GM20431 (cell line): ENCODE results near the gene NCKAP1.

ENCODE experiments used
- in situ Hi-C: fragments of 300-500 bp; cut with MseI, MboI; formaldehyde crosslinking; loops from one replicate; pipeline ENCODE4 v1.15.0; 2020; ENCODE audit warnings: low sequenced_read_pairs; ENCODE audit not compliant: unreplicated experiment

NCKAP1 gene

DNA sequence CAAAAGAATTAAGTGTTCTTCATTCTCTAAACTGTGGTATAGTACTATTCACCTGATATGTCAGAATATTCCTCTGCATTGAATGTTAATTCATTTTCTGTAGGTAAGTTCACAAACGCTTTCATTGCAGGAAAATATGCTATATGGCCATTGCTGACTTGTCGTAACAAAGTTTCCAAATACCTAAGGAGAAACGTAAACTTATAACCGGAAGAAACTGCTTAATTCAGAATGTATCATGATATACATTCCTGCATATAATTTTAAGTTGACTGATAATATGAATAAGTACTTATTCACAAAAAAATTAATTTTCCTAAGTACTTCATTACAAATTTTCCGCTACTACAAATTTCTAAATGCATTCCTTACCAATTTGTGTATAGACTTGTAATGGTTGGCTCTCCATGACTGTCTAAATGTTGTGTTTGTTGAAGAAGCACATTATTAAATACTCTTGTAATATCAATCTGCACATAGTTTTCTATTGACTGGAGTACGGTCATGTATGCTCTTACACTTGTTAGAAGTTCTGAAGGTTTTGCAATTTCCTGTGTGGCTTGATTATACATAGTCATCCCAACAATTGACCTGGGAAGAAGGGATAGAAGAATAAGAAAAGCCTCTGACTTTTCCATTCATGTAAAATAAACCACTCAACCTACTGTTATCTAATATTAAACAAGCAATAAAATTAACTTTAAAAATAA lies 85.4 kb downstream of the NCKAP1 start:
- in situ Hi-C loops = no loop called here

DNA sequence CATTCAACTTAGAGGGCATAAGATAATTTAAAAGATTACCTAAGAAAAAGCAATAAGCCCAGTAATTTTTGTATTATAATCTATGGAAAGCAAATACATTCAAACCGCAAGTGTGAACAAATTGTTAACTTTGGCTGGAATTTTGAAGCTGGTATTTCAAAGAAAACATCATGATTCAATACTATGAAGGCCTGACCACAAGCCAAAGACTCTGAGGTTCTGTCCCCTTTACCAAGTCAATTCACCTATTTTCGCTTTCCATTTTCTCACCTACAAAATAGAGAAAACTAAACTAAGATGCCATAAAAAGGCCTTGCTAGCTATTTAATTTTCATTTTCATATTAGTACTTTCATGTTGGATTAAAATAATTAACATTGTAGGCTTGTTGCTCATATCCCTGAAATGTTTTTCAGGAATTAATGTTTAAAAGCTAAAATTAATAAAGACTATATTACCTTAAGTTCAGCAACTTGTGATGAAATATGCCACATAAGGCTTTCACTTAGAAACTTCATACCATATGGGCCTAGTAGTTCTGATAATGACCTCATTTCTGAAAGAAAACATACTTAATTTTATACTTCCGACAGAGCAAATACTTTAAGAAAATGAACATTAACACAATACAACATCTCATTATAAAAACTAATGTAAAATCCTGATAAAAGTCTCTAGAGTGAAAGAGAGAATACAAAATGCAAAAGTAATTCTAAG lies 86.2 kb downstream of the NCKAP1 start:
- in situ Hi-C loops = no loop called here

DNA sequence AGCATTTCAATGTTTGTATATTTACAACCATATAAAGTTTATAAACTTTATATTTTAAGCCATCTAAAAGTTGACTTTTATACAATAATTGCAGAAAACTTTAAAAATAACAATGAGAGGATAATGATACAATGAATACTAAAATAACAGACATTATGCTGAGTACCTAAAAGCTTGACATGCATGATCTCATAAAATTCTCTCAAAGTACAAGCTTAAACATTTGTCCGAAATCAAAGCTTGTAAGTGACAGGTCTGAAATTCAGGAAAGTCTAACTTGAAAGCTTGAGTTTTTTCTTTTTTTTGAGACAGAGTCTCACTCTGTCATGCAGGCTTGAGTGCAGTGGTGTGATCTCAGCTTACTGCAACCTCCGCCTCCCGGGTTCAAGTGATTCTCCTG lies 87.7 kb downstream of the NCKAP1 start:
- in situ Hi-C loops = no loop called here

DNA sequence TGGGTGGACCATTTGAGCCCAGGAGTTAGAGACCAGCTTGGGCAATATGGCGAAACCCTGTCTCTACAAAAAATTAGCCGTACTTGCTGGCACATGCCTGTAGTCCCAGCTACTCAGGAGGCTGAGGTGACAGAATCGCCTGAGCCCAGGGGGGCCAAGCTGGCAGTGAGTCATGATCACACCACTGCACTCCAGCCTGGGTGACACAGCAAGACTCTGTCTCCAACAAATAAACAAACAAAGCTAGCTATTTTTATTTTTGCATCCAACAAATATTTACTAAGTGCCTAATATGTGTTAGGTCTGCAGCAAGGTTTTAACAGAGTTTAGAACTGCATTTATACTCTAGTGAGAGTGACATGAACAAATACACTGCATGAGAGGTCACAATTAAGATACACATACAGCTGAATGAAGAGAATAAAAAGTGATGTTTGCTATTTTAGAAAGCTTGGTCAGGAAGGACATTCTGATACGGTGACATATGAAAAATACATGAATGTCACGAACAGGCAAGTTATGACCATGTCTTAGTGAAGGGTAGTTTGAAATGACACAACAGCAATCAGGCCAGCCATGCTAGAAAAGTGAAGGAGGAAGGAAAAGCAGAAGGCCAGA lies 88.6 kb downstream of the NCKAP1 start:
- in situ Hi-C loops = no loop called here

DNA sequence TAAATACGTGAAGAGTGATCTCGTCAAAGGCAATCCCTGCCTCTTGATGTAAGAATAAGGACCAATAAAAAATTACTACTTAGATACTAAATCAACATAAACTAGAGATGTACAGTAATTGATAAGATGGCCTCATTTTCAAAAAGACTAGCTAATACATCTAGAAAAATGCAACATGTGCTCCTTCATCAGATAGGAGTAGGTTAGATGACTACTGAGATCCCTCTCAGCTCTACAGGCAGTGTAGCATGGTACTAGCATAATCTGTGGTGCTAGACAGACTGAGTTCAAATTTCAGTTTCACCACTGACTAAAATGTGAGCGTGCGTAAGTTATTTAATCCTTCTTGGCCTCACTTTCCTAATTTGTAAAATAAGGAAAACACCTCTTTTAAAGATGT lies 89.2 kb downstream of the NCKAP1 start:
- in situ Hi-C loops = no loop called here

DNA sequence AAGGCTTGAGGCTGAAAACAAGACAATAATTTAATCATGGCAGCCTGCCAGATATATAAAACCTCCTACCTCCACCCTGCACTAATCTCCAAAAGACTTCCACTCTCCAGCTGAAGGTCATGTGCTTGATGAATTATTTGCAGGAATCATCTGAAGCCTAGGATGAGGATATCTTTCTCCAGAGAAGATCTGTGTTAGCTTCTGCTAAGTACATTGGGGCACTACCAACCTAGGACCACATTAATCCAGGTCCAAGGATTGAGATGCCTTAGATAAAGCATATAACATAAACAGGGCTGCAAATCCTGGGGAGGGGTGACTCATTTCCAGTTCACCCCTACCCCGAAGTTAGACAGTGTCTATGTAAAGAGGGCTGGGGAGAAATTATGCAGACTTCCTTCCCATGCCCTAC lies 91.3 kb downstream of the NCKAP1 start:
- in situ Hi-C loops = no loop called here

DNA sequence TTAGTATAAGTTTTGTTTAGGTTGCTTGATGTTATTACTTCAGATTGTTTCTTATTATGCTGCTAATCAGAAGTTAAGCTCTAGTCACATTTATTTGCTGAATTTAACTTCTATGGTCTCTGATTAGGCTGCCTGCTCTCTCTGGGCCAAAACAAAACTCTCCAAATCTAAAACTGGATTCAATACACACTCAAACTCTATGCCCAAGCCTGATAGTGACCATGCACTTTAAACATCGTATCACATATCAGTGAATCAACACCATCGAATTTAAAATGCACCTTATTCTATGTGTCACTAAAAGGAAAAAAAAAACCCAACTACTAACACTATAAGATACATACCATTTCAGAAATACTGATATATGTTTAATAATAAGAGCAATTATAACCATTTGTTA lies 94.9 kb downstream of the NCKAP1 start:
- in situ Hi-C loops = no loop called here

DNA sequence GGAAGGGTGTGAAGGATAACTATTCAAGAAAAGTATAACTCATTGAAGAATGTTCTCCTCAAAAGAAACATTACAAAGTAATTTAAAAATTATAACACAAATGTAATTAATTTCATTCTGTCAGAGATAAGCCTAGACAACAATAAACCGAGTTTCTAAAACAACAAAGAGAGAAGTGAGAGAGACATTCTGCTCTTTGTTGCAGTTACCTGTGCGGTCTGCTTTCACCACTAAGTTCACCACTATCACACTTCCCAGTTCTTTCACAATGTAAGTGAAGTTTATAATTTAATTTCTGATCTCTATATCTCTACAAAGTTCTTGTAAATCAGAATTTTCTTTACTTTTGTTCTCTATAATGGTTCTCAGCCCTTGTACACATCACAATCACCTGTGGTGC lies 95.5 kb downstream of the NCKAP1 start:
- in situ Hi-C loops = no loop called here

DNA sequence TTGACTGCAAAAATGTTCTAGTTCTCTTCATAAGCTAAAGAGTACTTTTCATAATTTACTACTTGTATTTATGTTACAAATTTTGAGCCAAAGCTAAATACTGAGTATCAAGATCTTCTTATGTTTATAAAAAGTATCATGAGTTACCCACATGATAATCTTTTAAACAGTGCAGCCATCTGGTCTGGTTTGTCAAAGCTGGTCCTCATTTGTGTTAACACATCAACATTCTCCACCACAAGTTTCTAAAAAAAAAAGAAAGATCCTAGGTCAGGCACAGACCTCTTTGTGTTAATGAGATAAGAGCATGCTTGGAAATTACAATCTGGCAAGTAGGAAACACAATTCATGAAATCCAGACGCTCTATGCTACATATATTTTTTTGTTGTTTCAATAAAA lies 96.3 kb downstream of the NCKAP1 start:
- in situ Hi-C loops = no loop called here

DNA sequence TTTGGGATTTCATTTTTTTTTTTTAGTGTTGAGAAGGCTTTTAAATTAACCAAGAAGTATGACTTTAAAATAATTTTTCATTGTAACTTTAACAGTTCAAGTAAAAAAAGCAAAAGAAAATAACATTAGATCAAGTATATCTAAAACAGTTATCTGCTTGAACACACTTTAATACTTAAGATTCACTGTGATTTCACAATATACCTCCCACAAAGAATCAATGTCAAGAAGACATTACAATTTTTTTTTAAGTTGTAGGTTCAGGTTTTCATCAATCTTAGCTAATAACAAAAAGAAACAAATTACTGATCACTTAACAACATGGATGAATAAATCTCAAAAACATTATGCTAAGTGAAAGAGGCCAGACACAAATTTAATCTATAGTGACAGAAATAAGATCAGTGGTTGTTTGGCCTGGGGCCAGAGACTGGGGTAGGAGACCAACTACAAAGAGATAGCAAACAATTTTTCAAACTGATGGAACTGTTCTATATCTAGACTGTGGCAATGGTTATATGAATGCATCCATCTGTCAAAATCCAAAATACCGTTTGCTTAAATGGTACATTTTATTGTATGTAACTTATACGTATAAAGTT lies 97.0 kb downstream of the NCKAP1 start:
- in situ Hi-C loops = no loop called here

DNA sequence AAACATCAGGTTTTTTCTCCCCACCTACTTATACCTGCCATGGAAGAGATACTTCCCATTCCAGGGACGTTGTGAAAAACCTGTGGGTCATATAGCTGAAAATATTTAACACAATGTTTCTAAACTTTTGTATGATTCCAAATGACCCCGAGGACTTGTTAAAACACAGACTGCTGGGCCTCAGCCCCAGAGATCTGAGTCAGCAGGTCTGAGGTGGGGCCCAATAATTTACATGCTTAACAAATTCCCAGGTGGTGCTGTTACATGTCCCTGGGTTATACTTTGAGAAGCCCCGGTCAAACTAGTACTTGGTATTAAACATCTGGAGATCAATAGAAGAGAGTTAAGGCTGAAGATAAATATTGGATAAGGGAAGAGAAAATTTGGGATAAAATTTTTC lies 100.4 kb downstream of the NCKAP1 start:
- in situ Hi-C loops = no loop called here

DNA sequence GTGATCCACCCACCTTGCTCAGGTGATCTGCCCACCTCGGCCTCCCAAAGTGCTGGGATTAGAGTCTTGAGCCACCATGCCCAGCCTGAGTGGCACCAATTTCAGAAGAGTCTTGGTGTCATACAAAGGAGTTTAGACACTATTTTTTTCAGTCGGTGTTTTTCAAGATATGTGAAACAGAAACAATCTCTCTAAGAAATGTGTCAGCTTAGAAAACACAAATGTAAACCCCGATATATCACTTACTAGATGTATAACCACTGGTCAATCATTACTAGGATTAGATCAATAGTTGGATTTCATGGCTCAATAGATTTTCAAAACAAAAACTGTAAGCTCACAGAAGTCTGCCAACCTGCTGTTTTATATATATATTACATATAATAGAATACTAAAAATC lies 104.6 kb downstream of the NCKAP1 start:
- in situ Hi-C loops = no loop called here

DNA sequence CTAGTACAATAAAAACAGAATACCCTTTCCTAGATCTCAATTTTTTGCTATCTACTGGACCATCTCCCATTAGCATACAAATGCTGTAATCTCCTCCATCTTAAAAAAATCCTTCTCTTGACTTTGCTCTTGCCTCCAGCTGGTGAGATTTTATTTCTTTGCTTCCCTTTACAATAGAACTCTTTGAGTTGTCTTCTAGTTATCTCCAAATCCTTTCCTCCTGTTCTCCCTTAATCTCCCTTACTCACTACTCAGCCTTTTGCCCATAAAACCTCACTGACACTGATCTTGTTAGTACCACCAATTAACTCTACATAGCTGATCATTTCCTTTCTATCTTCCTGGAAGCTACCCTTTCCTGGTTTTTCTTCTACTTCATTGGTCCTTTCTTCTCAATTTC lies 108.3 kb downstream of the NCKAP1 start:
- in situ Hi-C loops = no loop called here

DNA sequence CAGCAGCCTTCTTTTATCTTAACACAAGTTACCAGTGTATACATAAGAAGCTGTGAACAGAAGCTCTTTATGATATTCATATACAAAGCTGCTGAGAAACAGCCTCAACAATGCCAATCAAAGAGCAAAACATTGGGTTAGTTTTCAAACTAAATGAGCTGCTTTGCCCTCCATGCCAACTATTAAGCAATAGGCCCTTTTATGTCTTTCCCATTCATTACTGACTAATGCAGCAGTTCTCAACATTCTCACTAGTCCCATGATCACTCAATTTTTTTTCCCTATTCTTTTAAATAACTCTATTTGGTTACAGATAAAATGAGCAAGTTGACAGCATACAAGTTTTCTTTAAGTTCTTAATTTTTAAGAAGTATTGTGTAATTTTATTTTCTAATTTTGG lies 114.0 kb downstream of the NCKAP1 start:
- in situ Hi-C loops = no loop called here

DNA sequence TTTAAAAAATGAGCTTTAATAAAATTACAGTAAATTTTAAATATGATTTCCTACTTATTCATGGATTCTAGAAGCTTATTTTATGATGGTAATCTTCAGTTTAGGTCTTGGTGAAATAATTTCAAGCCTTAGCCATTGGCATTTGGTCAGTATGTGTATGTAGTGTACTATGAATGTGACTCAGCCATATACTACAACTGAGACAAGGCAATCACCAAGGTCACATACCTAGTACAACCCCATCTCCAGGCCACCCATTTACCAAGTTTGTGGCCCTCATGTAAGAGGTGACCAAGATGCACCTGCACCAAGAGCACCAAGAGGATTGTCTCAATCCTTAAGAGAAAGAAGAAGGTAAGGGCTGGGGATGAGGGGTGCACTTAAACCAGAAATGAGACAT lies 117.0 kb downstream of the NCKAP1 start:
- in situ Hi-C loops = no loop called here

DNA sequence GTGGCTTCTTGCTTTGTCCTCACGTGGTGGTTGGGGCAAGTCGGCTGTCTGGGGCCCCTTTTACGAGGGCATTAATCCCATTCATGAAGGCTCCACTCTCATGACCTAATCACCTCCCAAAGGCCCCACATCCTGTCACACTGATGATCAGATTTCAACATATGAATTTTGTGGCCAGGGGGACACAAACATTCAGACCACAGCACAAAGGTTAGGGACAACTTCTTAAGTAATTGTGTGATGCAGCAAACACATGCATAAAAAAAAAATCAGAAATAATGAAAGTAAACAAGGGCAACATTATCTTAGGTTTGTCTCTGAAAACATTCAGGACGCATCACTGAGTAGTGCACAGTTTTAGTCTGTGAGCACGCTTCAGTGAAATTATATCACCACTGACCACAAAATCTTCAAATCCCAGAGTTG lies 117.6 kb downstream of the NCKAP1 start:
- in situ Hi-C loops = no loop called here

DNA sequence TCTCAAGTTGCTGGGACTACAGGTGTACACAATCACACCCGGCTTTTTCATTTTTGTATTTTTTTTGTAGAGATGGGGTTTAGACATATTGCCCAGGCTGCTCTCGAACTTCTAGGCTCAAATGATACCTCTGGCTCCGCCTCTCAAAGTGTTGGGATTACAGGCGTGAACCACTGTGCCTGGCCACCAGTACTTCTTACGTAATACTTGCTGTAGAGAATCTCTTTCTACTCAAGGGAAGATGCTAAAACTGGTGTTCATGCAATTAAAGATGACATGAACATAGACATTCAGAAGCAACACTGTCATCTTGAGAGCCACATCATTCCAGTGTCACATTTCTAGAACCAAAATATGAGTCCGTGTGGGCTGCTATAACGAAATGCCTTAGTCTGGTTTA lies 118.2 kb downstream of the NCKAP1 start:
- in situ Hi-C loops = no loop called here

DNA sequence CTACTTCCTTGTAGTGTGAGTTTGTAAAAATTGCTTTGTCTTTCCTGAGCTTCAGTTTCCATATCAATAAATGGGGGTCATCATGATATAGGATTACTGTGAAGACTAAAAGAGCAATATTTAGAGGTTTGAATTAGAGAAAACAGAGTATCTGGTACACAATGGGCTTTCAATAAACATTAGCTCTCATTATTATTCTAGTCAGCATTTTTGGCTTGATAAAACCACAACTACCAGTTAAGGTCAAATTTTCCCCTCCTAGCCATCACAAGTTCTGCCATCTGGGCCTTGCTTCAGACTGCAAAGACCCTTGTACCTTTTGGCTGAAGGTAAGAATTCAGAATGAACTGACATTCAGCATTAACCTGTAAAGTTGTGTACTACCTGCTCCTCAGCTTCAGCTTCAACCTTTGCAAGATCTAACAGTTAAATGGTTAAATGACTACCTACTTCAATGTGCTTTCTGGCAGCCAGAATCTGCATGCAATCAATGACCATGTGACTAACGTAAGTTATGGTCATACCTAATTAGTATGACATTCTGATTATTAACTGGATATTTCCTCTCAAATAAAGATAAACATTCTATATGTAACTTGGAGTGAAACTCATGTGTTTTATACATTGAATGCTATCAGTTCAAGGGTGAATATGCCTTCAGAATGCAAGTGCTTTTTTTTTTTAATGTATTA lies 119.2 kb downstream of the NCKAP1 start:
- in situ Hi-C loops = no loop called here

DNA sequence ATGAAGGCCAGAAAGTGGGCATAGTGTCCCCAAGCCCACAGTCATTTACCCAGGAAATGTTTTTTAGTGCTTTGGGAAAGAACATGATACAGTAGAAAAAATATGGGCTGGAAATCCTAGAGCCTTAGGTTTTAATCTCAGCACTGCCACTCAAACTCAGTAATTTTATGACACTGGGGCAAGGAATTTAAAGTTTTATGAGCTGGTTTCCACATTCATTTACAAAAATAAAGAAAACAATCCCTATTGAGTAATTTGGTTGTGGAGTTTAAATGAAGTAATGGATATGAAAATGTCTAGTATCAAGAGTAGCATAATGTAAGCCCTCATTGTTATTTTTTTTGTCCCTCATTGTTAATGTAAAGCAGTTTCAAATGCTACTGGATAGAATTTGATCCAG lies 120.3 kb downstream of the NCKAP1 start:
- in situ Hi-C loops = no loop called here

DNA sequence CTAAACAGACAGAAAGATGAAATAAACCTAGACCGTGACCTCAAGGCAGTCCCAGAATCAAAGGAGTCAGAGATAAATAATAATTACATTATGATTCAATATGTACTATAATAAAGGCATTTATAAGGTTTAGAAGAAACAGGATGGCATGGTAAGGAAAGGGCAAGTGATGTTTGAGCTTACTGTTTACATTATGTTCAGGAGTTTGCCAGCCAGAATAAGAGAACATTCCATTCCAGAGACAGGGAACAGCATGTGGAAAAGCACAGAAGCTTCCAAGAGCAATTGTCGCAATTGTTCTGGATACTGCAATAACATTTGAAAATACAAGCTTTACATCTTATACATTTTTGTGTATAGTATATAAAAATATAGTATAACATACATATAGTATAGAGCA lies 121.8 kb downstream of the NCKAP1 start:
- in situ Hi-C loops = no loop called here
